GM21528 (cell line): ENCODE data around the gene CDHR4.

ENCODE experiments used
- ATAC-seq: cut with Tn5 transposase; IDR thresholded peaks from one replicate; pipeline ENCODE4 v1.9.1; 2021; ENCODE audit warnings: mild to moderate bottlenecking, moderate library complexity; ENCODE audit not compliant: unreplicated experiment, low FRiP score

Gene CDHR4

GRCh38 chr3:49747792-49748480, 51.7 kb downstream of the CDHR4 start:
- ATAC-seq = no peak

DNA sequence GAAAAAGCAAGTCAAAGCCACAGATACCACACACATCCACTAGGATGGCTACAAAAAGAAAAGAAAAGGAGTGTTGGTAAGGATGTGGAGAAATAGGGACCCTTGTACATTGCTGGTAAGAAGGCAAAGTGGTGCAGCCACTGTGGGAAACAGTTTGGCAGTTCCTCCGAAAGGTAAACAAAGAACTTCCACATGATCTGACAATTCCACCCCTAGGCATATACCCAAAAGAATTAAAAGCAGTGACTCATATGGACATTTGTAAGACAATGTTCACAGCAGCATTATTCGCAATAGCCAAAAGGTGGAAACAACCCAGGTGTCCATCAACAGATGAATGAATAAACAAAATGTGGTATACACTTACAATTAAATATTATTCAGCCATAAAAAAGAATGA, 53.7 kb downstream of the CDHR4 start:
- no peak for ATAC-seq
